ENCODE results near the gene PPIF. TPM values are rescaled to one million over a fixed set of nuclear protein-coding genes. Genes with fewer than 3 reads are reported as not detected.

Gene PPIF
- total and polyA plus RNA-seq, 2 of the 13 experiments (the other 11 are each of a cell fraction or from before 2014, with no cell fraction given), result 147 to 157 TPM

GRCh38 chr10:79347226-79347893 lies at the start of gene PPIF (continued):
- TF ChIP-seq LCORL (IDR thresholded peaks at IDR 0.05) (no peak), LCORL (CRISPR knock-in tag; IDR thresholded peaks at IDR 0.05) (no peak), ZNF407 (CRISPR knock-in tag; IDR thresholded peaks at IDR 0.05; ENCODE audit: not compliant biosample characterization) (no peak), ZBTB7B (CRISPR knock-in tag; IDR thresholded peaks at IDR 0.05) (no peak), IRX3 (CRISPR knock-in tag; IDR thresholded peaks at IDR 0.05; ENCODE audit: borderline replicate concordance, low read depth) (peak; percentile 20; the same call in 1 of the 2 replicates), SP4 (CRISPR knock-in tag; IDR thresholded peaks at IDR 0.05) (peak; percentile 69; the same call in 1 of the 2 replicates), ZNF451 (CRISPR knock-in tag; IDR thresholded peaks at IDR 0.05) (no peak), SRF (IDR thresholded peaks at IDR 0.05; ENCODE audit: low read depth, low read length) (0 out of 2 replicates have a peak, but pooled peaks have one; percentile 31), ZHX1 (CRISPR knock-in tag; IDR thresholded peaks at IDR 0.05; ENCODE audit: low read depth) (no peak), ZMAT3 (CRISPR knock-in tag; conservative IDR thresholded peaks at IDR 0.05) (peak; percentile 53; the same call in 1 of the 2 replicates), ATF1 (CRISPR knock-in tag; IDR thresholded peaks at IDR 0.05) (no peak), PHF20 (CRISPR knock-in tag; IDR thresholded peaks at IDR 0.05) (0 out of 2 replicates have a peak, but pooled peaks have one; percentile 23), KLF9 (CRISPR knock-in tag; IDR thresholded peaks at IDR 0.05; ENCODE audit: low read depth) (no peak), PBX2 (CRISPR knock-in tag; IDR thresholded peaks at IDR 0.05) (no peak), ZNF558 (CRISPR knock-in tag; IDR thresholded peaks at IDR 0.05; ENCODE audit: borderline replicate concordance) (peak; percentile 89; the same call in 1 of the 2 replicates), ZNF180 (CRISPR knock-in tag; IDR thresholded peaks at IDR 0.05; ENCODE audit: borderline replicate concordance, low read depth) (0 out of 2 replicates have a peak, but pooled peaks have one; percentile 16), FLYWCH1 (CRISPR knock-in tag; IDR thresholded peaks at IDR 0.05) (peak; percentile 91; the same call in 1 of the 2 replicates)

All from HepG2 (cell line).